ENCODE data around the gene DIP2B.

Gene DIP2B

GRCh38 chr12:50778663-50779590 lies 274.1 kb downstream of the DIP2B start:
- no peak for DNase-seq

DNA sequence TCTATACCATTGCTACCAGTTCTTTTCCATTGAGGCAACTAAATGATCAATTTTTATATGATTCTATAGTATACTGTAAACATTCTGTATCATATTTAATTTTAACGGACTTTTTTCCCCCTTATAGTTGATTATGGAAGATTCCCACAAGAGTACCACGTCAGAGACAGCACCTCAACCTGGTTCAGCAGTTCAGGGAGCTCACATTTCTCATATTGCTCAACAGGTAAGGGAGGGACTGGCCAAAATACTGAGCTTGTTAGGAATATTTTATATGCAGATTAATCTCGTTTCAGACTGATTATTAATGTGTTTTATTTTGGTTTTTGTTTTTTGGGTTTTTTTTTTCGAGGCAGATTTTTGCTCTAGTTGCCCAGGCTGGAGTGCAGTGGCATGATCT lies 275.2 kb downstream of the DIP2B start:
- no peak for DNase-seq

DNA sequence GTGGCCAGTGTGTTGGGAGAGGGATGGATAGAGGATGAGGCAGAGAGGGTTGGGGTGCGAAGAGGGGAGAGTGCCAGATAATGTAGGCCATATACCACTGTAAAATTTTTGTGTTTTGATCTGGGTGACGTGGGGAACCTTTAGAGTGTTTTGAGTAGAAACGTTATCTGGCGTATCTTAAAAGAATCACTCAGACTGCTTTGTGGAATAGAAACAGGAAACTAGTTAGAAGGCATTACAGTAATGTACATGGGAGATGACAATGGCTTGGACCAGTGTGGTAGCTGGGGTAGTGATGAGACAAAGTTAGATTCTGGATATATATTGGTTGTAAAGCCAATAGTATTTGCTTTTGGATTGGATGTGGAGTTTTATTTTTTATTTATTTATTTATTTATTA lies 279.7 kb downstream of the DIP2B start:
- DNase-seq = no peak

DNA sequence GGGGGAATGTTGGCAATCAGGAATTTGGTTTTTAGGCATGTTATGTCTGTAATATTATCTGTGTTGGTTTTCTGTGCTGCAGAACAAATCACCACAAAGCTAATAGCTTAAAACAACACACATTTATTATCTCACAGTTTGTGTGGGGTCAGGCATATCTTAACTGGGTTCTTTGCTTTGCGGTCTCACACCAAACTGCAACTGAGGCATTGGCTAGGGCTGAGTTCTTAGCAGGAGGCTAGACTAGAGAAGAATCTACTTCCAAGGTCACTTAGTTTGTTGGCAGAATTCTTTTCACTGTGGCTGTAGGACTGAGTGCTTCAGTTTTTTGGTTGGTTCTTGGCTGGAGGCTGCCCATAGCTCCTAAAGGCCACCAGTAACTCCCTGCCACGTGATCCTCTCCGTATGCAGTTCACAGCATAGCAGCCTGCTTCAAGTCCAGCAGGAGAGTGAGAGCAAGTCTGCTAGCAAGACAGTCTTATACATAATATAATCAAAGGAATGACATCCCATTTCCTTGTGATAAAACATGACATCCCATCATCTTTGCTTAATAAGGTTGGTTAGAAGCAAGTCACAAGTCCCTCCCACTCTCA lies 280.7 kb downstream of the DIP2B start:
- DNase-seq = no peak

DNA sequence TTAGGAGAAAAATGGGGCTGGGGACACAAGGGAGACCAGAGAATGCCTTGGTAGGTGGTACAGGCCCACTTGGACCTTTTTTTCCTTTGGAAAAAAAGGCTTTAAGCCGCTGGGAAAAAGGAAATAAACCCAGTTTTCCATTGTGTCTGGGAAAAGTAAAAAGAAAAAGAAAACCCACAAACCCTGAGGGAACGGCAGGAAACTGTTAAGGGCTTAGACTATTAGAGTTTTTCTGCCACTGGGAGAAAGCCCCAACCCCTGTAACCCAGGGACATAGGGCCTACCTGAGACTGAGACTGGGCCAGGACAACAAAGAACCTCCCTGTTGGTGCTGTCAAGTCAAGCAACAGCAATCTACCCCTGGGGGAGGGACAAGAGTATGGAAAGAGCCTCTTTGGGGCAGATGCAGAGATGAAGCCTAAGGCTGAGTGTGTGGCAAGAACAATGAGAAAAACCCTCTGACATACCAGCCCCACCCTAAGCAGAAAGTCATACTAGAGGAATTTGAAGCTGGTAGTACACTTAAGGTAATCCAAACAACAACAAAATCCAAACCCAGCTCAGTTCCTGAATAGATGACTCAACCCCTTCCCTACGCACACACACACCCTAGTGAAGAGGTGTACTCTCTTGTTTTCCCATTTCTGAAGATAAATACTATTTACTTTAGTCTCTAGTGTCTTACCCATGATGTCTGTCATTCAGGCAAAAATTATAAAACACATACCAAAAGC lies 281.9 kb downstream of the DIP2B start:
- DNase-seq = peak; percentile 84

DNA sequence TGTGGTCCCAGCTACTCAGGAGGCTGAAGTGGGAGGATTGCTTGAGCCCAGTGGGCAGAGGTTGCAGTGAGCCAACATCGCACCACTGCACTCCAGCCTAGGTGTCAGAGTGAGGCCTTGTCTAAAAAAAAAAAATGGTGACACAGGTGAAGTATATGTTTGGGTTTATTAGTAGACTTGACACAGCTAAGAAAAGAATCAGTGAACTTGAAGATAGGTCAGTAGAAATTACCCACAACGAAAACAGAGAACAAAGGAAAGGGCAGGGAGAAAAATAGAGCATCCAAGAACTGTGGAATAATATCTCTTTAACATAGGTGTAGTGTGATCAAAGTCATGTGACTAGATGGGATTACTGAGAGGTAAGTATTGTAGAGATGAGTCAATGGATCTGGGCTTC lies 282.8 kb downstream of the DIP2B start:
- DNase-seq = no peak

GRCh38 chr12:50788561-50788960 lies 283.8 kb downstream of the DIP2B start:
- peak; percentile 63 for DNase-seq

DNA sequence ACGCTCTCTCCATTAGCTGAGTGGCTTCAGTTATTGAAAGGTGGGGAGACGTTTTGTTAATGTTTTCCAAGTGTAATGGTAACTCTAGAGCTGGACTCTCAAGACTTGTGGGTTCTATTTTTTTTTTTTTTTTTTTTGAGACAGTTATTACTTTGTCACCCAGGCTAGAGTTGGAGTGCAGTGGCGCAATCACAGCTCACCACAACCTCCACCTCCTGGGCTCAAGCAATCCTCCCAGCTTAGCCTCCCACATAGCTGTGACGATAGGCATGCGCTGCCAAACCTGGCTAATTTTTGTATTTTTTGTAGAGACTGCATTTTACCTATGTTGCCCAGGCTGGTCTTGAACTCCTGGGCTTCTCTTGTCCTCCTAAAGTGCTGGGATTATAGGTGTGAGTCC lies 285.3 kb downstream of the DIP2B start:
- no peak for DNase-seq

Measured in fibroblast of upper back skin (primary cell).